DOHH2 (cell line): ENCODE measurements around the gene TNXB.

Experiments
- H3F3A ChIP-seq: fragments of 200-600 bp; sonication (generic), shearing (Covaris generic); 2 replicates; pipeline ENCODE4 v1.6.0; 2016; ENCODE audit warnings: antibody characterized with exemption, mild to moderate bottlenecking; ENCODE audit not compliant: control insufficient read depth, insufficient read depth
- H3K27ac ChIP-seq: fragments of 200-600 bp; sonication (generic); 2 replicates; pipeline ENCODE4 v1.5.1; 2014; ENCODE audit warnings: low read depth, mild to moderate bottlenecking, low read length, moderate library complexity
- H3K27me3 ChIP-seq: fragments of 200-600 bp; sonication (generic); 2 replicates; pipeline ENCODE4 v1.6.1; 2014; ENCODE audit warnings: mild to moderate bottlenecking, low read length, mixed read lengths; ENCODE audit not compliant: control insufficient read depth
- H3K36me3 ChIP-seq: fragments of 200-600 bp; sonication (generic); 2 replicates; pipeline ENCODE4 v1.6.1; 2014; ENCODE audit warnings: mild to moderate bottlenecking, low read length, moderate library complexity, mixed read lengths; ENCODE audit not compliant: control insufficient read depth
- H3K4me1 ChIP-seq: fragments of 200-600 bp; sonication (generic); 2 replicates; pipeline ENCODE4 v1.6.1; 2014; ENCODE audit warnings: mild to moderate bottlenecking, low read length, mixed read lengths; ENCODE audit not compliant: control insufficient read depth
- H3K4me2 ChIP-seq: fragments of 200-600 bp; sonication (generic); 2 replicates; pipeline ENCODE4 v1.6.0; 2014; ENCODE audit warnings: mild to moderate bottlenecking, low read length, moderate library complexity
- H3K4me3 ChIP-seq: fragments of 200-600 bp; sonication (generic); 2 replicates; pipeline ENCODE4 v1.5.1; 2014; ENCODE audit warnings: mild to moderate bottlenecking, low read length, mixed read lengths
- H3K79me2 ChIP-seq: fragments of 200-600 bp; sonication (generic); 2 replicates; pipeline ENCODE4 v1.6.1; 2014; ENCODE audit warnings: mild to moderate bottlenecking, low read length, mixed read lengths; ENCODE audit not compliant: control insufficient read depth
- H3K9me2 ChIP-seq: fragments of 200-600 bp; sonication (generic); replicated peaks from 2 replicates; pipeline ENCODE4 v1.6.1; 2014; ENCODE audit warnings: mild to moderate bottlenecking, low read length, mixed read lengths; ENCODE audit not compliant: control insufficient read depth
- H3K9me3 ChIP-seq: fragments of 200-600 bp; sonication (generic); 2 replicates; pipeline ENCODE4 v1.6.1; 2014; ENCODE audit warnings: antibody characterized with exemption, low read length, mixed read lengths; ENCODE audit not compliant: control insufficient read depth, insufficient read depth
- H4K20me1 ChIP-seq: fragments of 200-600 bp; sonication (generic); 2 replicates; pipeline ENCODE4 v1.6.0; 2014; ENCODE audit warnings: low read depth, mild to moderate bottlenecking, antibody characterized with exemption, low read length, moderate library complexity; ENCODE audit not compliant: control insufficient read depth, insufficient read depth
- EZH2phosphoT487 ChIP-seq: fragments of 200-600 bp; sonication (generic); IDR thresholded peaks from 2 replicates; pipeline ENCODE4 v1.6.1; 2017; ENCODE audit warnings: borderline replicate concordance, mild to moderate bottlenecking, antibody characterized with exemption, low read length, moderate library complexity, mixed read lengths
- TF ChIP-seq, protein P1 (sequence below): fragments of 200-600 bp; sonication (generic); IDR thresholded peaks from one replicate; pipeline ENCODE4 v1.5.1; 2014; ENCODE audit warnings: antibody characterized with exemption, mild to moderate bottlenecking, low read depth, low read length; ENCODE audit not compliant: poor library complexity, severe bottlenecking

The TNXB gene

DNA sequence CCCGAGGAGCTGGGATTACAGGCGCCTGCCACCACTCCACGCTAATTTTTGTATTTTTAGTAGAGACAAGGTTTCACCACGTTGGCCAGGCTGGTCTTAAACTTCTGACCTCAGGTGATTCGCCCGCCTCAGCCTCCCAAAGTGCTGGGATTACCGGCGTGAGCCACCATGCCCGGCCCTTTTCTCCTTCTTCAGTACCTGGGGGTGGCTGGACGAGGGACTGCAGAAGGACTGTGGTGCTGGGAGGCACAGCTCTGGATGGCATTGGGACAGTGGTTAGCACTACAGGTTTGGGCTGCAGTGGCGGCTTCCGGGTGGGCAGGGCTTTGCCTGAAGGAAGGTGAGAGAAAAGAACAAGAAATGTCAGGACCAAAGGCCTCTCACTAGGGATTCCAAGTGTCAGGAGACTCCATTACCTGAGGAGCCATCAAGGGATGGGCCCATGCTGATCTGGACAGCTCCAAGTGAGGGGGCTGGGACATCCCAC, 11.5 kb upstream of the TNXB start:
- Histone ChIP-seq H3K36me3 (peaks cover 75% of the 10 kb centered on the region), H3K4me2 (no peak overlapping the region)

DNA sequence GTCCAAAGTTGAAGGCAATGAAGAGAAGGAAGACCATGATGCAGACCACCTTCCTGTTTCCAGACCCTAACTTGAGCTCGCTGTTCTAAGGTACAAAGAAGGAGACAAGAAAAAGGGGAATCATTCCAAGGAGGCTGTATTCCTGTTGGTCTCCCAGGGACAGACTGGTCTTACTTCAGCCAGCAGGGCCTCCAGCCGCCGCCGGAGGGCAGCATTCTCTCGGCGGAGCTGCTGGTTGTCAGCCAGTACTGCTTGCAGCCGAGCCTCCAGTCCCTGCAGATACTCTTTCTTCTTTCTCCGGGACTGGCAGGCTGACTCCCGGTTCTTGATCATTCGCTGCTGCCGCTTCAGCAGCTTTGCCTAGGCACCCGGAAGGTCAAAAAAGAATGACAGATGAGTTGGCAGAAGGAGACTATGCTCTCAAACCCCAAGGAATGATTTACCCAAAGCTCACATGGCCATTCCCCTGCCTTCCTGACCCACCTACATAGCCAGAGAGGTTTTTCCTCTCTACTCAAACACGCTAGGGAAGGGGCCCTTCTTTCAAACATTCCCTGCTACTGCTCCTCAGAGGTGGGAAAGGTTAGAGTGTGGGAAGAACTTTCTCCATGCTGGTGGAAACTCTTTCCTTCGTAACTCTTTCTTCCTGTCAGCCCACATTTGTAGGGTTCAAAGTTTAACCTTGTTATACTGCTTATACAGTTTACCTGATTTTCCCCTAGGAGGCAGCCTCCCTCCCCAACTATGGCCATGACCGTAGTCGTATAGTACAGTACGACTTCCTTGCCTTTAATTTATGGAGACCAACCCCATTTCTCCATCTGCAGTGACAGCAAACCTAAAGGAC, 9.9 kb upstream of the TNXB start:
- no peaks in the 10 kb centered on the region for H3K9me3 ChIP-seq
- H3K79me2 ChIP-seq: peaks cover 3% of the 10 kb centered on the region; the same call in 1 of the 2 replicates
- 0 out of 2 replicates have a peak overlapping the region, but pooled peaks have one; percentile 2 for H3K27ac ChIP-seq
- H3K4me2 ChIP-seq: 0 out of 2 replicates have a peak overlapping the region, but pooled peaks have one; percentile 2
- TF ChIP-seq EZH2phosphoT487: no peak
- TF ChIP-seq, protein P1, sequence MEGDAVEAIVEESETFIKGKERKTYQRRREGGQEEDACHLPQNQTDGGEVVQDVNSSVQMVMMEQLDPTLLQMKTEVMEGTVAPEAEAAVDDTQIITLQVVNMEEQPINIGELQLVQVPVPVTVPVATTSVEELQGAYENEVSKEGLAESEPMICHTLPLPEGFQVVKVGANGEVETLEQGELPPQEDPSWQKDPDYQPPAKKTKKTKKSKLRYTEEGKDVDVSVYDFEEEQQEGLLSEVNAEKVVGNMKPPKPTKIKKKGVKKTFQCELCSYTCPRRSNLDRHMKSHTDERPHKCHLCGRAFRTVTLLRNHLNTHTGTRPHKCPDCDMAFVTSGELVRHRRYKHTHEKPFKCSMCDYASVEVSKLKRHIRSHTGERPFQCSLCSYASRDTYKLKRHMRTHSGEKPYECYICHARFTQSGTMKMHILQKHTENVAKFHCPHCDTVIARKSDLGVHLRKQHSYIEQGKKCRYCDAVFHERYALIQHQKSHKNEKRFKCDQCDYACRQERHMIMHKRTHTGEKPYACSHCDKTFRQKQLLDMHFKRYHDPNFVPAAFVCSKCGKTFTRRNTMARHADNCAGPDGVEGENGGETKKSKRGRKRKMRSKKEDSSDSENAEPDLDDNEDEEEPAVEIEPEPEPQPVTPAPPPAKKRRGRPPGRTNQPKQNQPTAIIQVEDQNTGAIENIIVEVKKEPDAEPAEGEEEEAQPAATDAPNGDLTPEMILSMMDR: peak; percentile 85
- peaks cover 66% of the 10 kb centered on the region for H3K36me3 ChIP-seq
- no peak overlapping the region for H3K4me3 ChIP-seq
- H3K4me1 ChIP-seq: peaks cover 7% of the 10 kb centered on the region
- H3F3A ChIP-seq: peaks cover 4% of the 10 kb centered on the region; the same call in 1 of the 2 replicates
- 0 out of 2 replicates have a peak, but pooled peaks cover 3% of the 10 kb centered on the region for H4K20me1 ChIP-seq
- H3K9me2 ChIP-seq: no peaks in the 10 kb centered on the region
- H3K27me3 ChIP-seq: no peaks in the 10 kb centered on the region

More for the DNA sequence above, 11.5 kb upstream of the TNXB start:
- Histone ChIP-seq H3F3A (peaks cover 4% of the 10 kb centered on the region; the same call in 1 of the 2 replicates), H3K79me2 (peaks cover 3% of the 10 kb centered on the region), H3K9me2 (no peaks in the 10 kb centered on the region), H3K27me3 (no peaks in the 10 kb centered on the region), H3K4me1 (peaks cover 7% of the 10 kb centered on the region), H3K27ac (no peak overlapping the region), H3K4me3 (no peak overlapping the region), H3K9me3 (no peaks in the 10 kb centered on the region), H4K20me1 (0 out of 2 replicates have a peak, but pooled peaks cover 3% of the 10 kb centered on the region)
- TF ChIP-seq, protein P1: no peak
- no peak for TF ChIP-seq EZH2phosphoT487

DNA sequence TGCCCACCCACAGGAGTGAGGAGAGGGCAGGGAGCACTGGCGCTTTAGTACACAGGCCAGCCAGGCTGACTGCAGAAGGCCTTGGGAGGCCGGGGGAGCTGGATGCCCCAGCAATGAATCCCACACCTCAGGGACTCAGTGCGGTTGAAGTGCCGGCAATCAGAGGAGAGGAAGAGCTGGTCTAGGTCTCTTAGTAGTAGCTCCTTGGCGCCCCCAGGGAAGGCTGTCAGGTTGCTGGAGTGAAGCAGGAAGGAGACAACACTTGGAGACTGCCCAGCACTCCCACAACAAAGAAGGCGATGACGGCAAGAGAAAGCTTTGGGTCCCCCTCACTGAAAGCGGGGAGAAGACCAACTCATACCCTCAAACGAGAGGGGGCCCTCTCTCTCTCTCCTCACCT, 8.3 kb upstream of the TNXB start:
- peaks cover 7% of the 10 kb centered on the region for H3K4me1 ChIP-seq
- H3F3A ChIP-seq: peaks cover 4% of the 10 kb centered on the region; the same call in 1 of the 2 replicates
- H3K36me3 ChIP-seq: peaks cover 58% of the 10 kb centered on the region
- no peaks in the 10 kb centered on the region for H3K27me3 ChIP-seq
- H3K27ac ChIP-seq: no peak overlapping the region
- no peaks in the 10 kb centered on the region for H3K79me2 ChIP-seq
- TF ChIP-seq EZH2phosphoT487: no peak
- TF ChIP-seq, protein P1: no peak
- H3K4me3 ChIP-seq: no peak overlapping the region
- H3K4me2 ChIP-seq: no peak overlapping the region
- 0 out of 2 replicates have a peak, but pooled peaks cover 3% of the 10 kb centered on the region for H4K20me1 ChIP-seq
- no peaks in the 10 kb centered on the region for H3K9me2 ChIP-seq
- H3K9me3 ChIP-seq: no peaks in the 10 kb centered on the region
